DMS79 treated with DMSO at 0.1 percent for 48 hours (cell line): ENCODE results near the gene SLC25A19.

Source experiments
- DNase-seq: peaks from one replicate; lab custom pipeline; 2025; lab: John Stamatoyannopoulos, UW

SLC25A19 gene

DNA sequence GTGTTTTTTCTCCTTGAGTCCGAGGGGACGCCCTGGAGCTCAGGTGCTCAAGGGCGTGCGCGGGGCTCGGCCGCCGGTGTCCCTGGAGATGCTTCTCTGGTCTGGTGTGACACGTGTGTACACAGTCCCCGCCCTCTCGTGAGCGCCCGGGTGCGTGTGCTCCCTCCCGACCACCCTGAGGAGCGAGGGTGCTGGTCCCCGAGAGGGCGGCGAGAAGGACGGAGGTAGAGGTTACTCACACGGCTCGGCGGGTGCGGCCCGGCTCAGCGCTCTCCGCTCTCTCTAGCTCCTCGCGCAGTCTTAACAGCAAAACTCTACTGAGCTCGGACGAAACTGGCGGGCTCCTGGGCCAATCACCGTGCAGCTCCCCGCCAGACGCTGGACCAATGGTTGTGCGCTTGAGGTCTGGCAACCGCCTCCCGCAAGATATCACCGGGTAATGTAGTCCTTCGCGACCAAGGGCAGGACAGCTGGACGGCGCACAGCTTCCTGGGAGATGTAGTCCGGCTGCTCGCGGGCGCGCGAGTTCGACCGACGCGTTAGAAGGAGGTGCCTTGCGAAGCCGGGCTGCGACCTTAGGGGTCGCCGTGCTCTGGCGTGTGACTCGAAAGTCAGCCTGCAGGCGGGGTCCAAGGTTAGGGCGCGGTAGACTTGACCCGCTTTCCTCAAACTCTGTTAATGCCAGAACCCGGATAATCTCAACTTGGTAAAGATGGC lies at the start of gene SLC25A19:
SLC25A19 (minus strand) TSS at position 319 of the 717 bp plus-strand sequence. CDS start 2,669 bp downstream, outside the sequence.
- peak; percentile 89 for DNase-seq

DNA sequence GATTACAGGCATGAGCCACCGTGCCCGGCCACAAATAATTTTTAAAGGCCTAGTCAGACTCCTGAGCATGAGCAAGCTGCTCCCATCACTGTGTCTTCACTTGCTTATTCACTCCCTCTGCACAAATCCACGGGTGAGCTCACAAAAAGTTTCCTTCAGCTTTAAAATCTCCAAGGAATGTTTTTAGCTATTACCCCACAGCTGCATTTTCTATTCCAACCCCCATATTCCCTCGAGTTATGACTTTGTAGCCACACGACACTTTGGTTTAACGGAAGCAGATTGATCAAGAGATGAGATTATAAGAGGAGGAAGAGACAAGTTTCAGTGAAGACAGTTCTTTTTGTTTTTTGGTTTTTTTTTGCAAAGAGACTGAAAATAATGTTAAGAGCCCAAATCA lies 49.1 kb upstream of the SLC25A19 start:
- no peak for DNase-seq

DNA sequence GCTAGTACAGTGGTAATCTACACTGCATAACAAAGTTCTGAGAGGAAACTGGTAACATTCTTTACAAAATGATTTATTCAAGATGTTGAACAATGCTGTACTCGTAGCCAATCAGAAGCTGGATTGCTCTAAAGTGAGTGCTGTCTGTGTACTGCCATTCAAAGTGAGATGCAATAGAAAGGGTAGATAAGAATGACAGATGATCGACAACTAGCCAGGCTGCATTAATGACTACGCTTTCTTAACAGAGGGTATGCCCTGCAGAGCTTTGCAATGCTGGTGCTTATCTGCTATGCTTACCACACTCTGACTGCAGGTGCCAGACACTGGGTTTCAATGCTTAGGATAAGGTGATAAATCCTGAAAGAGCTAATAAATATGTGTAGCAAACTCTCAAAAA lies 46.1 kb upstream of the SLC25A19 start:
- no peak for DNase-seq

- no peak for DNase-seq
Observed at GRCh38 chr17:75334723-75335122, 45.5 kb upstream of the SLC25A19 start.

- DNase-seq, result no peak
Observed at GRCh38 chr17:75331671-75332070, 42.4 kb upstream of the SLC25A19 start.

DNA sequence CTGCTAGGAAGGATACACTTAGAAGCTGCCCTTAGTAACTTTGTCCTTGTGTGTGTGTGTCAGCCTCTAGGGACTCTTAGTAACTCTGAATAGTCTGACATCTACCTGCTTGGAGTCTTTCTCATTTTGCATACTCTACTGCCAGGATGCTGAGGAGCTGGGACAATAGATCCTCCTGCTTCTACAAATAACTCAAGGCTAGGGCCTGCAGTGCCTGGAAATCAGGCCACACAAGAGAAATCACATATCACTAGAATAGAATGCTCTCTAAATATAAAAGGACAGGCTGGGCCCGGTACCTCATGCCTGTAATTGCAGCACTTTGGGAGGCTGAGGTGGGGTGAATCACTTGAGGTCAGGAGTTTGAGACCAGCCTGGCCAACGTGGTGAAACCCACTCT lies 38.5 kb upstream of the SLC25A19 start:
- DNase-seq, result no peak

- no peak for DNase-seq
Observed at GRCh38 chr17:75326226-75326848, 37.1 kb upstream of the SLC25A19 start.

- no peak for DNase-seq
Observed at GRCh38 chr17:75325827-75326225, 36.6 kb upstream of the SLC25A19 start.

- no peak for DNase-seq
Observed at GRCh38 chr17:75325348-75325747, 36.1 kb upstream of the SLC25A19 start.

DNA sequence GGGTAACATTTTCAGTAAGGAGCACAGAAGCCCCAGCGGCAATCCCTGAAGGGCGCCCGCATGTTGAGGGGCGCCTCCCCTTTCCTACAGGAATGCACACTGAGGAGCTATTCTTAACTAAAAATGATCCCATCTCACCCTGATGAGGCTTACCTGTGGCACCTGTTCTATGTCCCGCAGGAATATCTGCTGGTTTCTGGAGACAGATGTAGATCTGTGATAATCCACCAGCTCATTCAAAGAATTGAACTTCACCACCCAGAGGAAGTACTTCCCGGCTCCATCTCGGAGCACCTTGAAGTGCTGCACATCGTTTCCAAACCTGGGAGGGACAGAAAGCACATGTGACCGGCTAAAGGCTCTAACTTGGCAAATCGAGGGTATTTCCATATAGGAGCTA lies 32.3 kb upstream of the SLC25A19 start:
- DNase-seq, result no peak

DNA sequence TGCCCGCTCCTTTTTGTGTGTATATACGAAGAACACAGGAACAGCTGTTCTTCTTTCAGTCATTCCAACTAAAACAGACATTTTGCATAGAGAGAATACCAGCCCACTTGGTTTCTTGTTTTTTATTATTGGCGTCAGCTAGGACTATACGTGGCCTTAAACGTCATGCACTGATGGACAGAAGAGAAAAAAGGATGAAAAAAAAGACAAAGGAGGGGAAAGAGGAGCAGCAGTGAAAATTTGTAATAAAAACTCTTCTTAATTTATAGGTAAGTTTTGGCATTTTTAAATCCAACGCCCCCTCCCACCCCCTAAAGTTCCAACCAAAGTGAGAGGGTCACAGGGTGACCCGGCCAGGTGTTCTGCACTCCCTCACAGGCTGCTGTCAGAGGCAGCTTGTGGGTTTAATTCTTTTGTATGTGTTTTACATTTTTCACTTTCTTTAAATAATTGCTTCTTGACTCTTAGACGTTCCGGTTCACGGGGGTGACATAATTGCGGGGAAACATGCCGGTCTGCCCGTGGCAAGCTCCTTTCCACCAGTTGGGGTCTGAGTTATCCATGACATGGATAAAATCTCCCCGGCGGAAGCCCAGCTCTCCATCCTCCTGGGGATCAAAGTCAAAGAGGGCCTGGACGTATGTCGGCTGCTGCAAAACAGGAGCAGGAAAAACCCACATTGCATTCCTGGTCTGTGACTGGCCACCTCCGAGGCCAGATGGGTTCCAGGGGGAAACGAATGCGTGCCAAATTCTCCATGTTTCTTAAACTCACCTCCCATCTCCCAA lies 30.9 kb upstream of the SLC25A19 start:
- DNase-seq, result no peak

DNA sequence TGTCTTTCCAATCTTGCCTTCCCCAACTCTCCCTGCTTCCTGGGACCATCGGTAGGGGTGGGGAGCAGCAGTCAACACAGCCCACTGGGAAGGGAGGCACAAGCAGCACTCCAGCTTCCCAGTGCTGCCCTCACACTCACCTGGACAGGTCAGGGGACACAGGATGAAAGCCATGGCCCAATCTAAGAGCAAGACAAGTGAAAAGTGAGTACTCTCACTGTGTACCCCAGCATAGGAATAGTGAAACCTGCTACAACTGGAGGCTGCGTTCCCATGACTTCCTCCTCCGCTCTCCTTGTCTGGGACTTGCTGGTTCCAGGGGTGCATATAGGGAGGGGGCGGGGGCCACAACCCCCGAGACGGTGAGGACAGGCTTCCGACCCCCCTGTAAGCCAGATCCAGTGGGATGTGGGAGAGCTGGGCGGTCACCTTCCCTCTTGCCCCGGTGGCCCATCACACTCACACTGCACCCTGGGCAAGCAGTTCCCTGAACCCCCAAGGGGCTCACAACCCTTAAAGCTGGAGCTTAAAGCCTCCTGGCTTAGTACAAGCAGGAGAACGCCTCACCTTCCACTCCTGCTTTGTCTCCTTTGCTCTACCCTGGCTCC lies 29.5 kb upstream of the SLC25A19 start:
- DNase-seq, result no peak

- DNase-seq, result no peak
Observed at GRCh38 chr17:75318211-75318610, 29.0 kb upstream of the SLC25A19 start.

DNA sequence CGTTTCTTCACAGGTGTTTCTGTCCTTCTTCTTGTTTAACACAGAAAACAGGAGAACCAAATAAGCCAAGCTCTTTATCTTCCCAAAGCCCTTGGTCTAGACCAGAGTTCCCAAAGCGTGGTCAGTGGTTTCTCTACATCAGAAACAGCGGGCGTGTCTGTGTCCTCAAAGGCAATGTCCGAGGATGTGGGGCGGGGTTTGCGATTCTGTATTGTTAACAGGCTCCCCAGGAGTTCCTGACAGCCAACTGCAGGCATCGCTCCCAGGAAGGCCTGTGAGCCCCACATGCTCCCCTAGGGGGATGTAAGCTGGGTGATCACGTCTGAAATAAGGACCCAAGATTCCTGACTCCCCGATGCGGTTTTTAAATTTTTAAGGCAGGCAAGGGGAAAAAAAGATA lies 28.4 kb upstream of the SLC25A19 start:
- no peak for DNase-seq

- DNase-seq, result no peak
Observed at GRCh38 chr17:75316253-75316652, 27.0 kb upstream of the SLC25A19 start.

DNA sequence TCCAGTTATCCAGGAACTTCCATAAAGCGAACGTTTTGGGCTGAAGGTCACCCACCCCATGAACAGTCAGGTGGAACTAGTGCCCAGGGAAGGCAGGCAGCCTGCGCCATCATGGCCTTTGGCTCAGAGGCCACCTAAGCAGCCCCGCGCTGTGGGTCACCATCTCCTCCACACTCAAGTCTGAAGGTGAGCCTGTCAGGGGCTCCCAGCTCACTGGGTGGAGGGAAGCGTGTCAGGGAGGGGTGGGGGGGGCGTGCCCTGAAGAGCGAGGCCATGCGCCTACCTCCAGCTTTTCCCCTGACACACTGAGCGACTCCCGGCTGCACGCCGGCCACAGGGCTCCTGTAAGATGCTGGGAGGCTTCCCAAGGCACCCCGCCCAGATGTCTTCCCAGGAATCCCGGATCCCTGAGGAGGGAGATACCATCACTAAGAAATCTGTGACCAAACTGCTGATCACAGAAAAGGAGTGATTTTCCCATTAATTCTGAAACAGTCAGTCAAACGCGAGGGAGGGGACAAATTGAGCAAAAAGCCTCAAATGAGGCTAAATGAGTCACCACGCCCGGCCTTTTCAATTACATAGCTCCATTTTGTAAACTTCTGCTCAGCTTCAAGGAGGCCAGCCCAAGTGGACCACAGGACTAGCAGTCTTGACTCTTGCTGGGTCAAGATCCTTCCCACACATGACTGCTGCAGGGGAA lies 26.5 kb upstream of the SLC25A19 start:
- no peak for DNase-seq

- DNase-seq, result no peak
Observed at GRCh38 chr17:75313941-75314551, 24.8 kb upstream of the SLC25A19 start.

GRCh38 chr17:75308732-75309629 lies 19.7 kb upstream of the SLC25A19 start:
- DNase-seq, result no peak

GRCh38 chr17:75307957-75308731 lies 18.9 kb upstream of the SLC25A19 start:
- DNase-seq, result no peak
